ENCODE results near the gene IQGAP2. TPM values are rescaled to one million over a fixed set of nuclear protein-coding genes. Genes with fewer than 3 reads are reported as not detected.

Gene IQGAP2
- total RNA-seq, 2 donors from 2014 or later, result 15.3 to 17.6 TPM

DNA sequence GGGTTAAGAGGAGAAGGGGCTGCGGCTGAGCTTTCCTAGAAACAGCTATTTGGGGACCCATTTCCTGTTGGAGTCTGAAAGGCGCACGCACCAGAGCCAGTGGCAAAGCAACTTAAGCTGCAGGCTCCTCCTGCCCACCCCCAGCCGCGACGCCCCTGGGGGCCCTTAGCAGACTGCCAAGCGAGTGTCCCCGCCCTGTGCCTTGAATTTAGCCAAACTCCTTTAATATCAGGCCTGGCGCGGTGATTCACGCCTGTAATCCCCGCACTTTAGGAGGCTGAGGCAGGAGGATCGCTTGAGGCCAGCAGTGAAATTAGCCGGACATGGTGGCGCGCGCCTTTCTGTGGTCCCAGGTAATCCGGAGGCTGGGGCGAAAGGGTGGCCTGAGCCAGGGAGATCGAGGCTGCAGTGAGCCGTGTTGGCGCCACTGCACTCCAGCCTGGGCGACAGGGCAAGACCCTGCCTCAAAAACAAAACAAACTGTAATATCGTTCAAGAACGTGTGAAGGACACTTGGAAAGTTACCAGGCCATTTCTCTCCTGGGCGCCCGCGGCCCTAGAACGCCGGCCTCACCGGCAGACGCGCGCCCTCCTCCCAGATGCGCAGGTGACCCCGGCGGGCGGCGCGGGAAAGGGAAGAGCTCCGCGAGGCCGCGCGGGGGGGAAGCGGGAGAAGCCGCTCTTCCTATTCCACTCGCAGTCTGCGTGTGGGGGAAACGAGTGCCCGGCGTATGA is 311.8 kb downstream of the IQGAP2 start:
- Histone ChIP-seq H3K36me3 (no peaks in the 10 kb centered on the region), H3K4me3 (peak overlapping the region; percentile 81), H3K9me3 (no peaks in the 10 kb centered on the region), H3K4me1 (ENCODE audit: control insufficient read depth in 1 of 2, low read depth in 2 of 2) (peaks cover 0 to 12% of the 10 kb centered on the region in 2 donors), H3K27ac (peak overlapping the region; percentile 27 to 30), H3K27me3 (replicated peaks; ENCODE audit: insufficient read depth) (no peaks in the 10 kb centered on the region)
- DNase-seq (ENCODE audit: low spot score) (no peak), ATAC-seq (ENCODE audit: insufficient number of reproducible peaks, low FRiP score, low read depth) (no peak)
- TF ChIP-seq, protein P1, sequence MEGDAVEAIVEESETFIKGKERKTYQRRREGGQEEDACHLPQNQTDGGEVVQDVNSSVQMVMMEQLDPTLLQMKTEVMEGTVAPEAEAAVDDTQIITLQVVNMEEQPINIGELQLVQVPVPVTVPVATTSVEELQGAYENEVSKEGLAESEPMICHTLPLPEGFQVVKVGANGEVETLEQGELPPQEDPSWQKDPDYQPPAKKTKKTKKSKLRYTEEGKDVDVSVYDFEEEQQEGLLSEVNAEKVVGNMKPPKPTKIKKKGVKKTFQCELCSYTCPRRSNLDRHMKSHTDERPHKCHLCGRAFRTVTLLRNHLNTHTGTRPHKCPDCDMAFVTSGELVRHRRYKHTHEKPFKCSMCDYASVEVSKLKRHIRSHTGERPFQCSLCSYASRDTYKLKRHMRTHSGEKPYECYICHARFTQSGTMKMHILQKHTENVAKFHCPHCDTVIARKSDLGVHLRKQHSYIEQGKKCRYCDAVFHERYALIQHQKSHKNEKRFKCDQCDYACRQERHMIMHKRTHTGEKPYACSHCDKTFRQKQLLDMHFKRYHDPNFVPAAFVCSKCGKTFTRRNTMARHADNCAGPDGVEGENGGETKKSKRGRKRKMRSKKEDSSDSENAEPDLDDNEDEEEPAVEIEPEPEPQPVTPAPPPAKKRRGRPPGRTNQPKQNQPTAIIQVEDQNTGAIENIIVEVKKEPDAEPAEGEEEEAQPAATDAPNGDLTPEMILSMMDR (IDR thresholded peaks at IDR 0.05), result no peak

DNA sequence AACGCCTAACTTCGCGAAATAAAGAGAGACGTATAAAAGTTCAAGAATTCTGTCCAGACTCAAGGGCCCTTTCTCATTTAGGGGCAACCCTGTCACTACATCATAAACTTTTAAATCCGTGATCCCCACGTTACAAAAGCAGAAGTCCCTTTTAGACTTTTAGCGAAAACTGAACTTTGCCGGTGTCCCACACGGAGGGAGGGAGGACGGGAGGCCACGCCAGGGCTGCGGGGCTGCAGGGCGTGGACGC is 312.3 kb downstream of the IQGAP2 start:
- ATAC-seq (ENCODE audit: insufficient number of reproducible peaks, low FRiP score, low read depth) (no peak), DNase-seq (ENCODE audit: low spot score) (no peak)
- Histone ChIP-seq H3K4me3 (peak overlapping the region; percentile 81), H3K27me3 (replicated peaks; ENCODE audit: insufficient read depth) (no peaks in the 10 kb centered on the region), H3K36me3 (no peaks in the 10 kb centered on the region), H3K27ac (peak overlapping the region; percentile 27 to 30), H3K4me1 (ENCODE audit: control insufficient read depth in 1 of 2, low read depth in 2 of 2) (peaks cover 0 to 12% of the 10 kb centered on the region in 2 donors), H3K9me3 (no peaks in the 10 kb centered on the region)
- TF ChIP-seq, protein P1 (IDR thresholded peaks at IDR 0.05), result no peak

GRCh38 chr5:76715736-76716455 is 312.8 kb downstream of the IQGAP2 start, which contains the start of gene F2R:
Gene F2R (plus strand): TSS chr5:76716126. CDS start chr5:76716308, 182 bp downstream.
- H3K9me3 ChIP-seq, result no peaks in the 10 kb centered on the region
- DNase-seq (ENCODE audit: low spot score), result no peak
- peak within 1 kb of the TSS; percentile 30 to 37 for H3K27ac ChIP-seq
- peaks cover 0 to 12% of the 10 kb centered on the region in 2 donors for H3K4me1 ChIP-seq (ENCODE audit: control insufficient read depth in 1 of 2, low read depth in 2 of 2)
- H3K27me3 ChIP-seq (replicated peaks; ENCODE audit: insufficient read depth), result no peaks in the 10 kb centered on the region
- H3K4me3 ChIP-seq, result peak within 1 kb of the TSS; percentile 81
- ATAC-seq (ENCODE audit: insufficient number of reproducible peaks, low FRiP score, low read depth), result peak; percentile 48
- no peaks in the 10 kb centered on the region for H3K36me3 ChIP-seq
- TF ChIP-seq, protein P1 (IDR thresholded peaks at IDR 0.05), result peak; percentile 54

- peak overlapping the region; percentile 20 to 37 for H3K27ac ChIP-seq
- H3K9me3 ChIP-seq, result no peaks in the 10 kb centered on the region
- H3K27me3 ChIP-seq (replicated peaks; ENCODE audit: insufficient read depth), result no peaks in the 10 kb centered on the region
- DNase-seq (ENCODE audit: low spot score), result no peak
- H3K4me3 ChIP-seq, result peak overlapping the region; percentile 81
- no peaks in the 10 kb centered on the region for H3K36me3 ChIP-seq
- peaks cover 0 to 12% of the 10 kb centered on the region in 2 donors for H3K4me1 ChIP-seq (ENCODE audit: control insufficient read depth in 1 of 2, low read depth in 2 of 2)
- ATAC-seq (ENCODE audit: insufficient number of reproducible peaks, low FRiP score, low read depth), result no peak
- TF ChIP-seq, protein P1 (IDR thresholded peaks at IDR 0.05), result no peak
Measured at GRCh38 chr5:76716456-76717157, 313.5 kb downstream of the IQGAP2 start.
